PFSK-1 (cell line): ENCODE data around the gene ANKRD13A.

ENCODE experiments used
- FOXP2 ChIP-seq: optimal IDR thresholded peaks from 2 replicates; pipeline ENCODE3; 2011; ENCODE audit warnings: borderline replicate concordance, control low read depth, inconsistent platforms; ENCODE audit not compliant: insufficient read depth; ENCODE audit errors: extremely low read length, extremely low read depth
- POLR2AphosphoS5 ChIP-seq: IDR thresholded peaks from 2 replicates; pipeline ENCODE4 v1.6.1; 2012; ENCODE audit warnings: low read depth, mild to moderate bottlenecking, control low read depth, low read length, moderate library complexity
- REST ChIP-seq, 2 experiments: IDR thresholded peaks; 2 replicates each; pipeline versions ENCODE4 v1.6.1 to v1.8.0; 2011 to 2012; ENCODE audit warnings: low read depth in 2 of 2, low read length in 2 of 2, control low read depth in 1 of 2, inconsistent platforms in 1 of 2, mild to moderate bottlenecking in 1 of 2, moderate library complexity in 1 of 2; ENCODE audit not compliant: insufficient read depth in 1 of 2
- SIN3A ChIP-seq: IDR thresholded peaks from 2 replicates; pipeline ENCODE4 v1.6.1; 2012; ENCODE audit warnings: mild to moderate bottlenecking, low read length, moderate library complexity, borderline replicate concordance; ENCODE audit not compliant: insufficient read depth
- TAF1 ChIP-seq: IDR thresholded peaks from 2 replicates; pipeline ENCODE4 v1.6.1; 2012; ENCODE audit warnings: low read length, control low read depth, borderline replicate concordance; ENCODE audit not compliant: insufficient read depth

ANKRD13A gene

GRCh38 chr12:109966546-109966945, 32.7 kb upstream of the ANKRD13A start:
- TF ChIP-seq POLR2AphosphoS5, result no peak
- no peak for TF ChIP-seq FOXP2
- no peak for TF ChIP-seq SIN3A
- TF ChIP-seq TAF1, result no peak
- no peak for TF ChIP-seq REST (IDR thresholded peaks at IDR 0.05; ENCODE audit: insufficient read depth in 1 of 2, low read depth in 2 of 2, low read length in 2 of 2)

- TF ChIP-seq REST (IDR thresholded peaks at IDR 0.05; ENCODE audit: insufficient read depth in 1 of 2, low read depth in 2 of 2, low read length in 2 of 2), result no peak
- TF ChIP-seq SIN3A, result no peak
- no peak for TF ChIP-seq TAF1
- no peak for TF ChIP-seq POLR2AphosphoS5
- no peak for TF ChIP-seq FOXP2
These were observed 31.7 kb upstream of the ANKRD13A start for GRCh38 chr12:109967383-109968031.

- no peak for TF ChIP-seq SIN3A
- TF ChIP-seq FOXP2, result no peak
- no peak for TF ChIP-seq POLR2AphosphoS5
- no peak for TF ChIP-seq REST (IDR thresholded peaks at IDR 0.05; ENCODE audit: insufficient read depth in 1 of 2, low read depth in 2 of 2, low read length in 2 of 2)
- no peak for TF ChIP-seq TAF1
These were observed 31.2 kb upstream of the ANKRD13A start for GRCh38 chr12:109968032-109968420.

- no peak for TF ChIP-seq REST (IDR thresholded peaks at IDR 0.05; ENCODE audit: insufficient read depth in 1 of 2, low read depth in 2 of 2, low read length in 2 of 2)
- TF ChIP-seq FOXP2, result no peak
- no peak for TF ChIP-seq POLR2AphosphoS5
- TF ChIP-seq TAF1, result no peak
- TF ChIP-seq SIN3A, result no peak
These were observed 30.4 kb upstream of the ANKRD13A start for GRCh38 chr12:109968801-109969200.

GRCh38 chr12:109972821-109973220, 26.4 kb upstream of the ANKRD13A start:
- TF ChIP-seq POLR2AphosphoS5 (no peak), FOXP2 (no peak), REST (IDR thresholded peaks at IDR 0.05; ENCODE audit: insufficient read depth in 1 of 2, low read depth in 2 of 2, low read length in 2 of 2) (no peak), SIN3A (no peak), TAF1 (no peak)
